Measurements from ENCODE around the gene THAP3. TPM values are rescaled to one million over a fixed set of nuclear protein-coding genes. Genes with fewer than 3 reads are reported as not detected.
"Not testable (repeated sequence)": the region's sequence is repeated elsewhere in the genome, so short reads cannot be mapped to it uniquely, and the experiment has no call there.

The THAP3 gene
- polyA plus RNA-seq, 1 experiment = 7.8 TPM

GRCh38 chr1:6635910-6636760 lies 11.5 kb downstream of the THAP3 start:
- no peak for DNase-seq (ENCODE audit: low read depth, low spot score)
- POLR2A ChIA-PET = interaction anchor here (0.5 kb wide), 1 partner anchor 20 kb away, joined by 3 read pairs; no protein-coding TSS in a partner anchor
- Histone ChIP-seq H3K9me3 (ENCODE audit: control insufficient read depth, insufficient read depth, low read length) (no peaks in the 10 kb centered on the region), H3K27ac (ENCODE audit: low read depth, low read length) (no peak overlapping the region), H3K4me3 (ENCODE audit: low read depth, low read length) (no peak overlapping the region), H3K27me3 (ENCODE audit: control insufficient read depth, insufficient read depth, low read length) (no peaks in the 10 kb centered on the region)
- CTCF ChIA-PET = interaction anchor here (0.9 to 3.1 kb wide), 3 partner anchors 11 to 146 kb away, joined by 3 to 19 read pairs (median 4); no protein-coding TSS in a partner anchor
- TF ChIP-seq, protein P1, sequence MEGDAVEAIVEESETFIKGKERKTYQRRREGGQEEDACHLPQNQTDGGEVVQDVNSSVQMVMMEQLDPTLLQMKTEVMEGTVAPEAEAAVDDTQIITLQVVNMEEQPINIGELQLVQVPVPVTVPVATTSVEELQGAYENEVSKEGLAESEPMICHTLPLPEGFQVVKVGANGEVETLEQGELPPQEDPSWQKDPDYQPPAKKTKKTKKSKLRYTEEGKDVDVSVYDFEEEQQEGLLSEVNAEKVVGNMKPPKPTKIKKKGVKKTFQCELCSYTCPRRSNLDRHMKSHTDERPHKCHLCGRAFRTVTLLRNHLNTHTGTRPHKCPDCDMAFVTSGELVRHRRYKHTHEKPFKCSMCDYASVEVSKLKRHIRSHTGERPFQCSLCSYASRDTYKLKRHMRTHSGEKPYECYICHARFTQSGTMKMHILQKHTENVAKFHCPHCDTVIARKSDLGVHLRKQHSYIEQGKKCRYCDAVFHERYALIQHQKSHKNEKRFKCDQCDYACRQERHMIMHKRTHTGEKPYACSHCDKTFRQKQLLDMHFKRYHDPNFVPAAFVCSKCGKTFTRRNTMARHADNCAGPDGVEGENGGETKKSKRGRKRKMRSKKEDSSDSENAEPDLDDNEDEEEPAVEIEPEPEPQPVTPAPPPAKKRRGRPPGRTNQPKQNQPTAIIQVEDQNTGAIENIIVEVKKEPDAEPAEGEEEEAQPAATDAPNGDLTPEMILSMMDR (IDR thresholded peaks at IDR 0.05; ENCODE audit: low read depth, low read length) = 0 out of 2 replicates have a peak, but pooled peaks have one; percentile 24

- H3K9me3 ChIP-seq (ENCODE audit: control insufficient read depth, insufficient read depth, low read length); H3K27me3 ChIP-seq (ENCODE audit: control insufficient read depth, insufficient read depth, low read length); DNase-seq (ENCODE audit: low read depth, low spot score); H3K27ac ChIP-seq (ENCODE audit: low read depth, low read length); H3K4me3 ChIP-seq (ENCODE audit: low read depth, low read length); POLR2A ChIA-PET: not testable (repeated sequence)
- CTCF ChIA-PET = interaction anchor here (0.9 to 3.1 kb wide), 3 partner anchors 10 to 147 kb away, joined by 3 to 19 read pairs (median 4); no protein-coding TSS in a partner anchor
Observed at GRCh38 chr1:6636778-6637177, 12.1 kb downstream of the THAP3 start.

GRCh38 chr1:6637770-6638169 lies 13.1 kb downstream of the THAP3 start:
- Histone ChIP-seq H3K27me3 (ENCODE audit: control insufficient read depth, insufficient read depth, low read length) (no peaks in the 10 kb centered on the region), H3K4me3 (ENCODE audit: low read depth, low read length) (no peak overlapping the region), H3K27ac (ENCODE audit: low read depth, low read length) (no peak overlapping the region), H3K9me3 (ENCODE audit: control insufficient read depth, insufficient read depth, low read length) (no peaks in the 10 kb centered on the region)
- ChIA-PET CTCF (interaction anchor here (3.1 kb wide), 1 partner anchor 9 kb away, joined by 19 read pairs; no protein-coding TSS in a partner anchor), POLR2A (no interaction called here)
- DNase-seq (ENCODE audit: low read depth, low spot score) = no peak
- TF ChIP-seq, protein P1 (IDR thresholded peaks at IDR 0.05; ENCODE audit: low read depth, low read length) = no peak

GRCh38 chr1:6638226-6638625 lies 13.6 kb downstream of the THAP3 start:
- Histone ChIP-seq H3K27ac (ENCODE audit: low read depth, low read length) (peak overlapping the region; percentile 39), H3K9me3 (ENCODE audit: control insufficient read depth, insufficient read depth, low read length) (no peaks in the 10 kb centered on the region), H3K4me3 (ENCODE audit: low read depth, low read length) (no peak overlapping the region), H3K27me3 (ENCODE audit: control insufficient read depth, insufficient read depth, low read length) (no peaks in the 10 kb centered on the region)
- TF ChIP-seq, protein P1 (IDR thresholded peaks at IDR 0.05; ENCODE audit: low read depth, low read length) = no peak
- ChIA-PET CTCF (interaction anchor here (3.1 kb wide), 1 partner anchor 9 kb away, joined by 19 read pairs; no protein-coding TSS in a partner anchor), POLR2A (no interaction called here)
- DNase-seq (ENCODE audit: low read depth, low spot score) = peak; percentile 49

DNA sequence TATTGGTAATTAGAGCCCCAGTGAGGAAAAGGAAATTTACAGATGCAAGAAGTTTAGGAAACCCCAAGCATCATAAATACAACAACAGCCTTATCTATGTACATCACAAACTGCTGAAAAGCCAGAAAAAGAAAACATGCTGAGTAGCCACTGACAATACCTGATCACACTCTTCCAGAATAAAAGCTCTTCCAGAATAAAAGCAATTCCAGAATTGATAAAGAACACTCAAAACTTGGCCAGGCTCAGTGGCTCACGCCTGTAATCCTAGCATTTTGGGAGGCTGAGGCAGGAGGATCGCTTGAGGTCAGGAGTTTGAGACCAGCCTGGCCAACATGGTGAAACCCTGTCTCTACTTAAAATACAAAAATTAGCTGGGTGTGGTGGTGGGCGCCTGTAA lies 16.2 kb downstream of the THAP3 start:
- H3K27ac ChIP-seq (ENCODE audit: low read depth, low read length); H3K4me3 ChIP-seq (ENCODE audit: low read depth, low read length); DNase-seq (ENCODE audit: low read depth, low spot score); H3K9me3 ChIP-seq (ENCODE audit: control insufficient read depth, insufficient read depth, low read length); POLR2A ChIA-PET; H3K27me3 ChIP-seq (ENCODE audit: control insufficient read depth, insufficient read depth, low read length): not testable (repeated sequence)
- CTCF ChIA-PET = interaction anchor here (1.3 to 1.7 kb wide), 3 partner anchors 151 to 155 kb away, joined by 3 to 6 read pairs (median 5); no protein-coding TSS in a partner anchor

DNA sequence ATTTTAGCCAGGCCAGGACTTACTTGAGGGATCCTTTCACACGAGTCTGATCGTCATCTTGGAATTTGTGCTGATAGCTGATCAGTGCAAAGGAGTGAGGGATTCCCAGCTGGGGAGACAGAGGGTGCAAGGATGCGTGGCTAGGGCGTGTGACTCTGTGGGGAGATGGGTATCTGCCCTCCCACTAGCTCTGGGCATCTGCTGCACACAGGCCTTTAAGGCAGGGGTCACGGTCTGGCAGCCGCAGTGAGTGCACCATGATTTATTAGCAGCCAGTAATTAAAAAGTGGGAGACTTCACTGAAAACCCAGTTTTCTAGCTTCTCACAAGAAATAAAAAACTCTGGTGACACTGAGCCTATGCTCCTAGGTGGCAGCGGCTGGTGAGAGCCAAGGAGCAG lies 20.4 kb downstream of the THAP3 start:
- no peak overlapping the region for H3K27ac ChIP-seq (ENCODE audit: low read depth, low read length)
- no peak for DNase-seq (ENCODE audit: low read depth, low spot score)
- H3K27me3 ChIP-seq (ENCODE audit: control insufficient read depth, insufficient read depth, low read length) = no peaks in the 10 kb centered on the region
- H3K9me3 ChIP-seq (ENCODE audit: control insufficient read depth, insufficient read depth, low read length) = no peaks in the 10 kb centered on the region
- POLR2A ChIA-PET = no interaction called here
- TF ChIP-seq, protein P1 (IDR thresholded peaks at IDR 0.05; ENCODE audit: low read depth, low read length) = no peak
- CTCF ChIA-PET = interaction anchor here (1.0 to 4.5 kb wide), 7 partner anchors 11 to 160 kb away, joined by 3 to 34 read pairs (median 21); partner anchors contain the start of genes NOL9 and TAS1R1
- H3K4me3 ChIP-seq (ENCODE audit: low read depth, low read length) = no peak overlapping the region

Data from AG04450 (cell line).